CD4-positive, alpha-beta memory T cell (primary cell): Measurements from ENCODE around the gene STK39. TPM values are rescaled to one million over a fixed set of nuclear protein-coding genes. Genes with fewer than 3 reads are reported as not detected.

Experiments
- CTCF ChIA-PET: fragments of 350-600 bp; sonication (Branson Sonifier 250); formaldehyde crosslinking; loops from one replicate; lab custom pipeline; 2021; ENCODE audit warnings: inconsistent platforms; ENCODE audit not compliant: partially characterized antibody; lab: Charles Lee
- POLR2A ChIA-PET: fragments of 350-600 bp; sonication (Branson Sonifier 250); formaldehyde crosslinking; loops from one replicate; lab custom pipeline; 2021; ENCODE audit not compliant: partially characterized antibody; lab: Charles Lee
- DNase-seq, 5 donors: peaks; one replicate each; pipeline versions ENCODE4 v3.0.0 to v3.0.0-alpha.2; 2020 to 2022; ENCODE audit warnings: mixed read lengths in 1 of 5
- H3K27ac ChIP-seq: one replicate; pipeline ENCODE4 v1.7.0; 2013; ENCODE audit warnings: low read depth, low read length
- H3K27me3 ChIP-seq: 2 replicates; pipeline ENCODE4 v1.7.0; 2013; ENCODE audit warnings: mild to moderate bottlenecking, low read length, moderate library complexity; ENCODE audit not compliant: insufficient read depth
- H3K36me3 ChIP-seq: 2 replicates; pipeline ENCODE4 v1.7.0; 2013; ENCODE audit warnings: mild to moderate bottlenecking, low read length, moderate library complexity; ENCODE audit not compliant: insufficient read depth
- H3K4me1 ChIP-seq: 2 replicates; pipeline ENCODE4 v1.7.0; 2013; ENCODE audit warnings: mild to moderate bottlenecking, low read length, moderate library complexity; ENCODE audit not compliant: insufficient read depth
- H3K4me3 ChIP-seq, 2 donors: one replicate each; pipeline ENCODE4 v1.7.0; 2013; ENCODE audit warnings: low read length in 2 of 2, mild to moderate bottlenecking in 1 of 2
- H3K9me3 ChIP-seq, 2 donors: one replicate each; pipeline ENCODE4 v1.7.0; 2013; ENCODE audit warnings: low read length in 2 of 2, control low read depth in 1 of 2; ENCODE audit not compliant: control insufficient read depth in 1 of 2
- H3K27ac Mint-ChIP-seq, 7 donors: one replicate each; pipeline ENCODE4 v1.8.0; 2020 to 2021; ENCODE audit warnings: mixed read lengths in 7 of 7, mild to moderate bottlenecking in 6 of 7, inconsistent platforms in 3 of 7, moderate library complexity in 3 of 7
- H3K27me3 Mint-ChIP-seq, 2 donors: one replicate each; pipeline ENCODE4 v1.8.0; 2020 to 2021; ENCODE audit warnings: mixed read lengths in 2 of 2
- H3K36me3 Mint-ChIP-seq, 2 donors: one replicate each; pipeline ENCODE4 v1.8.0; 2020 to 2021; ENCODE audit warnings: mixed read lengths in 2 of 2, inconsistent platforms in 1 of 2, mild to moderate bottlenecking in 1 of 2
- H3K4me1 Mint-ChIP-seq, 4 donors: one replicate each; pipeline ENCODE4 v1.8.0; 2020 to 2021; ENCODE audit warnings: mixed read lengths in 4 of 4, mild to moderate bottlenecking in 1 of 4
- H3K4me3 Mint-ChIP-seq, 8 donors: one replicate each; pipeline ENCODE4 v1.8.0; 2020 to 2021; ENCODE audit warnings: mixed read lengths in 8 of 8, mild to moderate bottlenecking in 7 of 8, moderate library complexity in 6 of 8, inconsistent platforms in 3 of 8
- H3K9me3 Mint-ChIP-seq, 8 donors: one replicate each; pipeline ENCODE4 v1.8.0; 2020 to 2021; ENCODE audit warnings: mixed read lengths in 8 of 8, mild to moderate bottlenecking in 5 of 8, inconsistent platforms in 3 of 8, moderate library complexity in 1 of 8
- intact Hi-C: fragments of 100-400 bp; cut with micrococcal nuclease; formaldehyde crosslinking; loops from one replicate; pipeline ENCODE4 v1.15.1; 2023
- polyA plus RNA-seq, 2 donors: library from polyadenylated mRNA; unstranded; fragments of 300-500 nt; fragmentation: Illumina TruSeq; gene quantifications; one replicate each; pipeline ENCODE4 v1.2.3, GENCODE V29; 2021
- total RNA-seq, 2 experiments: library from RNA; stranded (reverse); gene quantifications; one replicate each; pipeline ENCODE4 v1.2.3, GENCODE V29; 2021

STK39 gene
- total and polyA plus RNA-seq, 4 experiments from 2014 or later: 4.9 to 27.3 (median 18.2) TPM

- ChIA-PET CTCF (interaction anchor here (1.9 kb wide), 1 partner anchor 93 kb away, joined by 8 read pairs; no protein-coding TSS in a partner anchor), POLR2A (no interaction called here)
- intact Hi-C loops: loop anchor here (2.0 to 10.0 kb wide), 5 partner anchors 14 to 650 kb away; partner anchors contain the start of genes CERS6 and SPC25
- no peaks in the 10 kb centered on the region for H3K36me3 ChIP-seq
- H3K9me3 Mint-ChIP-seq: no peaks in the 10 kb centered on the region
- H3K4me1 ChIP-seq: peaks cover 73% of the 10 kb centered on the region
- peaks cover 26 to 53% (median 32%) of the 10 kb centered on the region in 4 donors for H3K4me1 Mint-ChIP-seq
- H3K4me3 Mint-ChIP-seq: peak overlapping the region; percentile 67 to 93 (median 91)
- H3K27me3 ChIP-seq: no peaks in the 10 kb centered on the region
- no peaks in the 10 kb centered on the region for H3K9me3 ChIP-seq
- peak overlapping the region; percentile 88 to 95 (median 91) for H3K27ac Mint-ChIP-seq
- peak overlapping the region in 1 of 2 donors; percentile 12 for H3K4me3 ChIP-seq
- no peak overlapping the region for H3K27ac ChIP-seq
- no peaks in the 10 kb centered on the region for H3K27me3 Mint-ChIP-seq
- DNase-seq: peak; percentile 32 to 62 (median 38)
- H3K36me3 Mint-ChIP-seq: peaks cover 0 to 10% of the 10 kb centered on the region in 2 donors
Observed at GRCh38 chr2:168244318-168244717, 3.1 kb downstream of the STK39 start.

GRCh38 chr2:168243061-168243460 lies 4.3 kb downstream of the STK39 start:
- H3K4me1 Mint-ChIP-seq: peaks cover 28 to 49% (median 34%) of the 10 kb centered on the region in 4 donors
- H3K27ac Mint-ChIP-seq: peak overlapping the region in 5 of 7 donors; percentile 2 to 89 (median 24)
- Histone ChIP-seq H3K4me3 (no peak overlapping the region), H3K36me3 (no peaks in the 10 kb centered on the region), H3K9me3 (no peaks in the 10 kb centered on the region), H3K27ac (no peak overlapping the region), H3K27me3 (no peaks in the 10 kb centered on the region), H3K4me1 (peaks cover 76% of the 10 kb centered on the region)
- no peaks in the 10 kb centered on the region for H3K9me3 Mint-ChIP-seq
- CTCF ChIA-PET: no interaction called here
- POLR2A ChIA-PET: no interaction called here
- intact Hi-C loops: loop anchor here (10.0 kb wide), 2 partner anchors 212 to 652 kb away; partner anchors contain the start of genes CERS6 and SPC25
- peaks cover 0 to 11% of the 10 kb centered on the region in 2 donors for H3K36me3 Mint-ChIP-seq
- peak overlapping the region in 5 of 8 donors; percentile 2 to 92 (median 21) for H3K4me3 Mint-ChIP-seq
- no peaks in the 10 kb centered on the region for H3K27me3 Mint-ChIP-seq
- DNase-seq: no peak

GRCh38 chr2:168241746-168242145 lies 5.6 kb downstream of the STK39 start:
- Mint-ChIP-seq H3K36me3 (peaks cover 5 to 10% of the 10 kb centered on the region in 2 donors), H3K27ac (no peak overlapping the region), H3K27me3 (no peaks in the 10 kb centered on the region), H3K4me1 (peaks cover 31 to 49% (median 40%) of the 10 kb centered on the region in 4 donors), H3K9me3 (no peaks in the 10 kb centered on the region), H3K4me3 (no peak overlapping the region)
- intact Hi-C loops: loop anchor here (10.0 kb wide), 2 partner anchors 213 to 653 kb away; partner anchors contain the start of genes CERS6 and SPC25
- Histone ChIP-seq H3K9me3 (no peaks in the 10 kb centered on the region), H3K4me1 (peaks cover 77% of the 10 kb centered on the region), H3K27me3 (no peaks in the 10 kb centered on the region), H3K4me3 (peak overlapping the region in 1 of 2 donors; percentile 1), H3K27ac (no peak overlapping the region), H3K36me3 (no peaks in the 10 kb centered on the region)
- ChIA-PET POLR2A (interaction anchor here (1.3 kb wide), 1 partner anchor 46 kb away, joined by 4 read pairs; no protein-coding TSS in a partner anchor), CTCF (no interaction called here)
- DNase-seq: no peak

GRCh38 chr2:168241208-168241607 lies 6.2 kb downstream of the STK39 start:
- Histone ChIP-seq H3K4me1 (peaks cover 77% of the 10 kb centered on the region), H3K27me3 (no peaks in the 10 kb centered on the region), H3K27ac (no peak overlapping the region), H3K4me3 (peak overlapping the region in 1 of 2 donors; percentile 1), H3K9me3 (no peaks in the 10 kb centered on the region), H3K36me3 (no peaks in the 10 kb centered on the region)
- H3K9me3 Mint-ChIP-seq: no peaks in the 10 kb centered on the region
- H3K27me3 Mint-ChIP-seq: no peaks in the 10 kb centered on the region
- intact Hi-C loops: loop anchor here (10.0 kb wide), 2 partner anchors 214 to 654 kb away; partner anchors contain the start of genes CERS6 and SPC25
- ChIA-PET POLR2A (interaction anchor here (1.3 kb wide), 1 partner anchor 46 kb away, joined by 4 read pairs; no protein-coding TSS in a partner anchor), CTCF (no interaction called here)
- DNase-seq: no peak
- H3K36me3 Mint-ChIP-seq: peaks cover 5 to 9% of the 10 kb centered on the region in 2 donors
- H3K4me1 Mint-ChIP-seq: peaks cover 31 to 45% (median 40%) of the 10 kb centered on the region in 4 donors
- no peak overlapping the region for H3K27ac Mint-ChIP-seq
- H3K4me3 Mint-ChIP-seq: no peak overlapping the region

- Histone ChIP-seq H3K9me3 (no peaks in the 10 kb centered on the region), H3K36me3 (no peaks in the 10 kb centered on the region), H3K27ac (no peak overlapping the region), H3K4me1 (peaks cover 68% of the 10 kb centered on the region), H3K27me3 (no peaks in the 10 kb centered on the region), H3K4me3 (no peak overlapping the region)
- Mint-ChIP-seq H3K36me3 (peaks cover 5% of the 10 kb centered on the region in 2 donors), H3K4me1 (peaks cover 23 to 37% (median 32%) of the 10 kb centered on the region in 4 donors), H3K27ac (peak overlapping the region in 3 of 7 donors; percentile 39 to 50 (median 49)), H3K27me3 (no peaks in the 10 kb centered on the region), H3K9me3 (no peaks in the 10 kb centered on the region), H3K4me3 (peak overlapping the region in 2 of 8 donors; percentile 7 to 50)
- DNase-seq: no peak
- ChIA-PET POLR2A (no interaction called here), CTCF (interaction anchor here (1.2 kb wide), 1 partner anchor 10 kb away, joined by 3 read pairs; no protein-coding TSS in a partner anchor)
- intact Hi-C loops: no loop called here
Observed at GRCh38 chr2:168239281-168239680, 8.1 kb downstream of the STK39 start.

GRCh38 chr2:168237741-168238140 lies 9.7 kb downstream of the STK39 start:
- Histone ChIP-seq H3K9me3 (no peaks in the 10 kb centered on the region), H3K27ac (no peak overlapping the region), H3K27me3 (no peaks in the 10 kb centered on the region), H3K36me3 (no peaks in the 10 kb centered on the region), H3K4me1 (peaks cover 66% of the 10 kb centered on the region), H3K4me3 (no peak overlapping the region)
- no peaks in the 10 kb centered on the region for H3K27me3 Mint-ChIP-seq
- peaks cover 24 to 37% (median 29%) of the 10 kb centered on the region in 4 donors for H3K4me1 Mint-ChIP-seq
- H3K27ac Mint-ChIP-seq: no peak overlapping the region
- ChIA-PET CTCF (no interaction called here), POLR2A (no interaction called here)
- H3K36me3 Mint-ChIP-seq: peaks cover 9% of the 10 kb centered on the region in 2 donors
- intact Hi-C loops: no loop called here
- H3K9me3 Mint-ChIP-seq: no peaks in the 10 kb centered on the region
- H3K4me3 Mint-ChIP-seq: peak overlapping the region in 1 of 8 donors; percentile 6
- no peak for DNase-seq

GRCh38 chr2:168234407-168235085 lies 12.8 kb downstream of the STK39 start:
- CTCF ChIA-PET: no interaction called here
- Mint-ChIP-seq H3K36me3 (peaks cover 30 to 34% of the 10 kb centered on the region in 2 donors), H3K27ac (peak overlapping the region in 5 of 7 donors; percentile 18 to 83 (median 43)), H3K27me3 (no peaks in the 10 kb centered on the region), H3K9me3 (peaks cover 0 to 4% (median 0%) of the 10 kb centered on the region in 8 donors), H3K4me1 (peaks cover 32 to 61% (median 47%) of the 10 kb centered on the region in 4 donors), H3K4me3 (peak overlapping the region in 7 of 8 donors; percentile 31 to 74 (median 63))
- H3K4me3 ChIP-seq: no peak overlapping the region
- intact Hi-C loops: loop anchor here (1.0 to 2.0 kb wide), 2 partner anchors 11 to 42 kb away; no protein-coding TSS in a partner anchor
- H3K4me1 ChIP-seq: peaks cover 40% of the 10 kb centered on the region
- peak in 4 of 5 donors; percentile 29 to 46 (median 37) for DNase-seq
- H3K9me3 ChIP-seq: no peaks in the 10 kb centered on the region
- H3K27me3 ChIP-seq: no peaks in the 10 kb centered on the region
- no peak overlapping the region for H3K27ac ChIP-seq
- POLR2A ChIA-PET: no interaction called here
- H3K36me3 ChIP-seq: no peaks in the 10 kb centered on the region
